PC-3 (cell line): ENCODE data around the gene GPC6. TPM values are rescaled to one million over a fixed set of nuclear protein-coding genes. Genes with fewer than 3 reads are reported as not detected.

Experiments used
- ATAC-seq: fragments of 200-7000 bp; cut with Tn5 transposase; 2 replicates; pipeline ENCODE4 v1.9.1; 2020; ENCODE audit warnings: mild to moderate bottlenecking, moderate library complexity
- BruUV-seq: library from RNA; stranded (reverse); fragments of 400-500 nt; replicated peaks from 2 replicates; lab custom pipeline; 2021; lab: Mats Ljungman, UMichigan
- CTCF ChIA-PET: fragments of 300-600 bp; sonication (Branson Sonifier 250); formaldehyde crosslinking; loops from one replicate; lab custom pipeline; 2022; ENCODE audit warnings: antibody characterized with exemption; lab: Charles Lee
- POLR2A ChIA-PET: fragments of 300-600 bp; sonication (Branson Sonifier 250); formaldehyde crosslinking; loops from one replicate; lab custom pipeline; 2022; ENCODE audit warnings: antibody characterized with exemption; ENCODE audit not compliant: unreplicated experiment; lab: Charles Lee
- DNase-seq: peaks from one replicate; pipeline ENCODE4 v3.0.0-alpha.2; 2015
- H2AFZ ChIP-seq: fragments of 300-600 bp; sonication (generic); 2 replicates; pipeline ENCODE4 v1.6.0; 2016; ENCODE audit warnings: antibody characterized with exemption, low read length
- H3F3A ChIP-seq: fragments of 300-600 bp; sonication (generic); one replicate; pipeline ENCODE4 v1.6.0; 2017; ENCODE audit warnings: antibody characterized with exemption, low read length, control low read depth, mild to moderate bottlenecking; ENCODE audit not compliant: unreplicated experiment
- H3K27ac ChIP-seq: fragments of 300-600 bp; sonication (generic); 2 replicates; pipeline ENCODE4 v1.5.1; 2016; ENCODE audit warnings: mild to moderate bottlenecking, low read length
- H3K27me3 ChIP-seq: fragments of 300-600 bp; sonication (generic); 2 replicates; pipeline ENCODE4 v1.6.1; 2016; ENCODE audit warnings: low read length, mixed read lengths
- H3K36me3 ChIP-seq: fragments of 300-600 bp; sonication (generic); 2 replicates; pipeline ENCODE4 v1.6.1; 2016; ENCODE audit warnings: low read depth, mixed run types, low read length, mixed read lengths
- H3K4me1 ChIP-seq: fragments of 300-600 bp; sonication (generic); 2 replicates; pipeline ENCODE4 v1.5.1; 2016; ENCODE audit warnings: low read length; ENCODE audit not compliant: insufficient read depth
- H3K4me2 ChIP-seq: fragments of 300-600 bp; sonication (generic); 2 replicates; pipeline ENCODE4 v1.6.0; 2016; ENCODE audit warnings: low read length
- H3K4me3 ChIP-seq: fragments of 300-600 bp; sonication (generic); 2 replicates; pipeline ENCODE4 v1.5.1; 2016; ENCODE audit warnings: mild to moderate bottlenecking, low read length, mixed read lengths
- H3K79me2 ChIP-seq: fragments of 300-600 bp; sonication (generic); 2 replicates; pipeline ENCODE4 v1.6.1; 2017; ENCODE audit warnings: low read length, mixed read lengths
- H3K9ac ChIP-seq: fragments of 300-600 bp; sonication (generic); 2 replicates; pipeline ENCODE4 v1.6.0; 2016; ENCODE audit warnings: mild to moderate bottlenecking, low read length
- H3K9me2 ChIP-seq: fragments of 300-600 bp; sonication (generic); replicated peaks from 2 replicates; pipeline ENCODE4 v1.6.1; 2016; ENCODE audit warnings: mixed run types, low read length, mixed read lengths
- H3K9me3 ChIP-seq: fragments of 300-600 bp; sonication (generic); 2 replicates; pipeline ENCODE4 v1.6.1; 2016; ENCODE audit warnings: low read length, mixed read lengths
- H4K20me1 ChIP-seq: fragments of 300-600 bp; sonication (generic); 2 replicates; pipeline ENCODE4 v1.6.1; 2016; ENCODE audit warnings: low read length, mixed read lengths
- EZH2 ChIP-seq: fragments of 300-600 bp; sonication (generic); IDR thresholded peaks from one replicate; pipeline ENCODE4 v1.6.1; 2017; ENCODE audit warnings: antibody characterized with exemption, mild to moderate bottlenecking, low read length; ENCODE audit not compliant: unreplicated experiment
- EZH2phosphoT487 ChIP-seq: fragments of 300-600 bp; sonication (generic); IDR thresholded peaks from 2 replicates; pipeline ENCODE4 v1.6.1; 2018; ENCODE audit warnings: mild to moderate bottlenecking, antibody characterized with exemption, low read length, borderline replicate concordance
- intact Hi-C: fragments of 100-400 bp; cut with micrococcal nuclease; formaldehyde crosslinking; loops from 2 replicates; pipeline ENCODE4 v1.9.0; 2023
- total RNA-seq: library from RNA; depleted of rRNA; stranded (reverse); fragments of >200 nt; gene quantifications from 2 replicates; pipeline ENCODE4 v1.2.3, GENCODE V29; 2014
- TF ChIP-seq, protein P1 (sequence below): fragments of 300-600 bp; sonication (generic); conservative IDR thresholded peaks from 2 replicates; pipeline ENCODE4 v1.5.1; 2017; ENCODE audit warnings: antibody characterized with exemption, low read depth, mild to moderate bottlenecking, low read length

GPC6 gene
- total RNA-seq, 1 experiment from 2014 or later = 3.5 TPM

DNA sequence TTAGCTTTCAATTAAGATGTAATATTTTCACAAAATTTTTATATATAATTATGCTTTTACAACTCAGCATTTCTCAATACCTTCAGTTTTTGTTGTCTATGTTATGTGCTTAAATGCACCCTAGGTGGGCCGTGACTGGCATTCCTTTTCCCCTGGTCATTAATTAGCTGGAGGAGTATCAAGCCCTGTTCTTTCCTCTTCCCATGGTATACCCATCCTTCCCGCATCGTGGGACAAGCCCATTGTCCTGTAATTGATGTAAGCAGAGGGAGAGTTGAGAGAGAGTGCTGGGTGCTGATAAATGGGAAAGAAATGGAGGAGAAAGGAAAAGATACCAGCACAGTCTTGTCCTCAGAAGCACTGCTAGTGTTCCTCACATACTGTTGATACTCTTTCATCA is 591.7 kb downstream of the GPC6 start:
- Histone ChIP-seq H3K9ac (no peak overlapping the region), H3F3A (no peaks in the 10 kb centered on the region), H3K4me3 (no peak overlapping the region), H3K36me3 (no peaks in the 10 kb centered on the region), H4K20me1 (no peaks in the 10 kb centered on the region), H3K4me1 (no peaks in the 10 kb centered on the region), H3K79me2 (no peaks in the 10 kb centered on the region), H2AFZ (no peak overlapping the region), H3K9me2 (no peaks in the 10 kb centered on the region), H3K27me3 (no peaks in the 10 kb centered on the region), H3K4me2 (no peak overlapping the region), H3K27ac (no peak overlapping the region), H3K9me3 (no peaks in the 10 kb centered on the region)
- ATAC-seq (no peak), DNase-seq (no peak)
- TF ChIP-seq EZH2 = no peak
- TF ChIP-seq EZH2phosphoT487 = no peak
- TF ChIP-seq, protein P1, sequence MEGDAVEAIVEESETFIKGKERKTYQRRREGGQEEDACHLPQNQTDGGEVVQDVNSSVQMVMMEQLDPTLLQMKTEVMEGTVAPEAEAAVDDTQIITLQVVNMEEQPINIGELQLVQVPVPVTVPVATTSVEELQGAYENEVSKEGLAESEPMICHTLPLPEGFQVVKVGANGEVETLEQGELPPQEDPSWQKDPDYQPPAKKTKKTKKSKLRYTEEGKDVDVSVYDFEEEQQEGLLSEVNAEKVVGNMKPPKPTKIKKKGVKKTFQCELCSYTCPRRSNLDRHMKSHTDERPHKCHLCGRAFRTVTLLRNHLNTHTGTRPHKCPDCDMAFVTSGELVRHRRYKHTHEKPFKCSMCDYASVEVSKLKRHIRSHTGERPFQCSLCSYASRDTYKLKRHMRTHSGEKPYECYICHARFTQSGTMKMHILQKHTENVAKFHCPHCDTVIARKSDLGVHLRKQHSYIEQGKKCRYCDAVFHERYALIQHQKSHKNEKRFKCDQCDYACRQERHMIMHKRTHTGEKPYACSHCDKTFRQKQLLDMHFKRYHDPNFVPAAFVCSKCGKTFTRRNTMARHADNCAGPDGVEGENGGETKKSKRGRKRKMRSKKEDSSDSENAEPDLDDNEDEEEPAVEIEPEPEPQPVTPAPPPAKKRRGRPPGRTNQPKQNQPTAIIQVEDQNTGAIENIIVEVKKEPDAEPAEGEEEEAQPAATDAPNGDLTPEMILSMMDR = no peak
- intact Hi-C loops = no loop called here
- BruUV-seq = no TSS peak
- CTCF ChIA-PET = no interaction called here
- POLR2A ChIA-PET = no interaction called here

DNA sequence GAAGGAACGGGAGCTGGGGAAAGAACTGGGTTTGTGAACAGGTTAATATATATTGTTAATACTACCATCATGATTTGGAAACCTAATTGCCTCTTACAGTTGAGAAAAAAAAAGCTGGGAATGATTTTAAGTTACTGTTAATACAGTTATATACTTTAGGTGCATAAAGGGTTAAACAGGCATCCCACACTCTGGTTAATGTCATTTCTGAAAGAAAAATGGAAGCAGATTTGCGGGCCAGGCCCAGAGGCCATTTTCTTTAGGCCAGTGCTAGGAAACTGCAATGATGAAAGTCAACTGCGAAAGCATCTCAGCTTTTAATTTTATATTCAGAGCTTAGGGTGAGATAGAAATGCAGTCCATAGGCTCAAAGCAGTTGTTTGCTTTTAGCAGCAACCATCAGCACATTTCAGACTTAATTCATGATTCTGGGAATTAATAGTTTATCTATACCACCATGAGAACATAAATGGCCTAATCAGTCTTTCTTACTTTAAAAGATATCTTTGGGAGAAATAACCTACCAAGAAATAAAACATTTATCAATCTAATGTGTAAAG is 592.8 kb downstream of the GPC6 start:
- ATAC-seq (no peak), DNase-seq (no peak)
- Histone ChIP-seq H2AFZ (no peak overlapping the region), H3K36me3 (no peaks in the 10 kb centered on the region), H4K20me1 (no peaks in the 10 kb centered on the region), H3K4me2 (no peak overlapping the region), H3F3A (no peaks in the 10 kb centered on the region), H3K4me1 (no peaks in the 10 kb centered on the region), H3K79me2 (no peaks in the 10 kb centered on the region), H3K9me3 (no peaks in the 10 kb centered on the region), H3K27me3 (no peaks in the 10 kb centered on the region), H3K9ac (no peak overlapping the region), H3K9me2 (no peaks in the 10 kb centered on the region), H3K4me3 (no peak overlapping the region), H3K27ac (no peak overlapping the region)
- no TSS peak for BruUV-seq
- TF ChIP-seq EZH2phosphoT487 (no peak), EZH2 (no peak)
- TF ChIP-seq, protein P1 = no peak
- CTCF ChIA-PET = no interaction called here
- intact Hi-C loops = no loop called here
- POLR2A ChIA-PET = no interaction called here

DNA sequence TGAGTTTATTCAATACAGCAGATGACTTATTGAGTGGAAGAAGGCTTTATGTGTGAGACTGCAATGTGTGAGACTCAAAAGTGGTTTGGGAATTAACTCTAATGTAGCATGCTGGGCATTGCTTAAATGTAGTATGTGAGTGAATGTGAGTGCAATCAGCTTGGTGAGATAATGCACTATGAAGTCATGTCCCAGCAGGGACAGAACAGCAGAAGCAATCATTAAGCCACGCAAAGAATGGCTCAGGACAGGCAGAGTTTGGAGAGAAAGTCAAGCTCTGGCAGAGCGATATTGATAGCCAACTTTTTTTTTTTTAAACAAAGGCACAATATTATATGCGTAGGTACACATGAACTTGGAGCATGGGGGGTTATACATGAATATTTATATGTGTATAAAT is 597.7 kb downstream of the GPC6 start:
- CTCF ChIA-PET = no interaction called here
- H3K4me1 ChIP-seq = no peaks in the 10 kb centered on the region
- TF ChIP-seq, protein P1 = no peak
- no peak for TF ChIP-seq EZH2phosphoT487
- no peak for TF ChIP-seq EZH2

More for the DNA sequence above, 597.7 kb downstream of the GPC6 start:
- no peaks in the 10 kb centered on the region for H3F3A ChIP-seq
- H3K36me3 ChIP-seq = no peaks in the 10 kb centered on the region
- intact Hi-C loops = no loop called here
- H3K9ac ChIP-seq = no peak overlapping the region
- H3K9me3 ChIP-seq = no peaks in the 10 kb centered on the region
- no TSS peak for BruUV-seq
- no peak overlapping the region for H3K27ac ChIP-seq
- no peaks in the 10 kb centered on the region for H4K20me1 ChIP-seq
- POLR2A ChIA-PET = no interaction called here
- no peaks in the 10 kb centered on the region for H3K9me2 ChIP-seq
- H3K4me2 ChIP-seq = no peak overlapping the region
- H2AFZ ChIP-seq = no peak overlapping the region
- H3K27me3 ChIP-seq = no peaks in the 10 kb centered on the region
- H3K79me2 ChIP-seq = no peaks in the 10 kb centered on the region
- no peak overlapping the region for H3K4me3 ChIP-seq
- ATAC-seq (no peak), DNase-seq (no peak)
